GM10266 (cell line): ENCODE measurements around the gene PTPN21.

Experiments used
- DNase-seq: peaks from one replicate; pipeline ENCODE4 v3.0.0; 2012; ENCODE audit errors: extremely low spot score
- TF ChIP-seq, protein P1 (sequence below): IDR thresholded peaks from 2 replicates; pipeline ENCODE4 v1.5.1; 2012; ENCODE audit warnings: mild to moderate bottlenecking, low read depth; ENCODE audit not compliant: control insufficient read depth, insufficient read depth; ENCODE audit errors: missing control alignments

The PTPN21 gene

DNA sequence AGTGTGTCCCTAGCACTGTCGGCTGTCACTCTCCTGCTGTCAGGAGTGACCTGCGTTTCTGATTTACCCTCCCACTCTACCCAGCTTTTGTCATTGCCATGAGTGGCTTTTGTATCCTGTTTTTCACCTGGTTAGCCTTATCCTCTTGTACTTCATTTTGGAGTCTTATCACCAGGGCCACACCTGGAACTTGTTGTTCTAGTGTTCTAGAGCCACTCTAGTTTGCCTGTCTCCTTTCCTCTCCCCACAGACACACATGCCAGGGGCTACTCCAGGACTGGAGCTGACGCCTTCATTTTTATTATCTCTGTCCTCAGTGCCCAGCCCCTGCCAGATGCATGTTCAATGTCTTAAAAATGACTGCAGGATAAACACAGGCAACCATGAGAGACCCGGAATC, 42.2 kb upstream of the PTPN21 start:
- TF ChIP-seq, protein P1, sequence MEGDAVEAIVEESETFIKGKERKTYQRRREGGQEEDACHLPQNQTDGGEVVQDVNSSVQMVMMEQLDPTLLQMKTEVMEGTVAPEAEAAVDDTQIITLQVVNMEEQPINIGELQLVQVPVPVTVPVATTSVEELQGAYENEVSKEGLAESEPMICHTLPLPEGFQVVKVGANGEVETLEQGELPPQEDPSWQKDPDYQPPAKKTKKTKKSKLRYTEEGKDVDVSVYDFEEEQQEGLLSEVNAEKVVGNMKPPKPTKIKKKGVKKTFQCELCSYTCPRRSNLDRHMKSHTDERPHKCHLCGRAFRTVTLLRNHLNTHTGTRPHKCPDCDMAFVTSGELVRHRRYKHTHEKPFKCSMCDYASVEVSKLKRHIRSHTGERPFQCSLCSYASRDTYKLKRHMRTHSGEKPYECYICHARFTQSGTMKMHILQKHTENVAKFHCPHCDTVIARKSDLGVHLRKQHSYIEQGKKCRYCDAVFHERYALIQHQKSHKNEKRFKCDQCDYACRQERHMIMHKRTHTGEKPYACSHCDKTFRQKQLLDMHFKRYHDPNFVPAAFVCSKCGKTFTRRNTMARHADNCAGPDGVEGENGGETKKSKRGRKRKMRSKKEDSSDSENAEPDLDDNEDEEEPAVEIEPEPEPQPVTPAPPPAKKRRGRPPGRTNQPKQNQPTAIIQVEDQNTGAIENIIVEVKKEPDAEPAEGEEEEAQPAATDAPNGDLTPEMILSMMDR: no peak
- no peak for DNase-seq

DNA sequence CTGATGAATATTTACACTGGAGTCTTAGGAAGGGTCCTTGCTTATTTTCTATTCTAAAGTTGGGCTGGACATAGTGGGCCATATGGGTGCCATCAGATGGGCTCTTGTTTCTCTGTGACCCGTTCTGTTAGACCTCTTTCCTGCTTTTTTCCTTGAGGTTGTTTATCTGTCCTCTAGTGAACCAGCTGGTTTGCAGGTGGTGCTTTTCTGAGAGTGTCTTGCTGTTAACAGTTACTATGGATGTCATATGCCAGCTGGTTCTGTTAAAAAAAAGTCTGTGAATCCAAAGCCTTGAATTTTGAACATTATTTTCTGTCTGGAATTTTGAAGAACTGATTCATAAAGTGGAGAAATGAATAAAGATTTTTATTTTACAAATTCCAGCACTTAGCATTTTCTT, 37.2 kb upstream of the PTPN21 start:
- TF ChIP-seq, protein P1: no peak
- no peak for DNase-seq

DNA sequence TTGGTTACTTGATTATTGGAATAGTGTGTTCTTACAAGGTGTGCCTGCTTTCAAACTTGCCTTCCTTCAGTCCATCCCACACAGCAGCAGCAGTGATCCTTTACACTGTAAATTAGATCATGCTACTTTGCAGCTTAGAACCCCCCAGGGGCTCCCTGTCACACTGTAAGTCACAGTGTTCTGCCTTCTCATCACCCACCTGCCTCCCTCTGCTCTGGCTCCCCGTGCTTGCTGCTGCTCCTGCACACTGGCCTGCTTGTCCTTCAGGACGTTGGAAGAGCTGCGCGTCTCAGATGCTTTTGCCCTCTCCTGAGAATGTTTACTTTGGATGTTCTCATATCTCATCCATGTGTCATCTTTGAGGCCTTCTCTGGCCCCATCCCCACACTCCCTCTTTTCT, 35.4 kb upstream of the PTPN21 start:
- TF ChIP-seq, protein P1: no peak
- DNase-seq: no peak

DNA sequence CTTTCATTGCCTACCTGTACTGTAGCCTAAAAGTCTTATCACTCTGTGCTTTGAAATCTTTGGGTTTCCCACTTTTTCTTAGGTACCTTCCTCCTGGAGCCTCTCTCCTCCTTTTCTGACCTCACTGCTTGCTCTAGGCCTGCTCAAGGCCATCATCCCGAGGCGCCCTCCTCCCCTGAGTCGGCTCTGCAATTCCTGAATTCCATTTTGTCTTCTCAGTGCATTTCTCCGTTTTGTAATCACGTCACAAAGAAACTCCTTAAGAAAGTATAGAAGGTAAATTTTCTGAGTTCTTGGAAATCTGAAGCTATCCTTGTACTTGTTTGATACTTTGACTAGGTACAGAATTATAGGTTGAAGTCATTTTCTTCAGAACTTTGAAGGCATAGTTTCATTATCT, 33.3 kb upstream of the PTPN21 start:
- TF ChIP-seq, protein P1: no peak
- DNase-seq: no peak

DNA sequence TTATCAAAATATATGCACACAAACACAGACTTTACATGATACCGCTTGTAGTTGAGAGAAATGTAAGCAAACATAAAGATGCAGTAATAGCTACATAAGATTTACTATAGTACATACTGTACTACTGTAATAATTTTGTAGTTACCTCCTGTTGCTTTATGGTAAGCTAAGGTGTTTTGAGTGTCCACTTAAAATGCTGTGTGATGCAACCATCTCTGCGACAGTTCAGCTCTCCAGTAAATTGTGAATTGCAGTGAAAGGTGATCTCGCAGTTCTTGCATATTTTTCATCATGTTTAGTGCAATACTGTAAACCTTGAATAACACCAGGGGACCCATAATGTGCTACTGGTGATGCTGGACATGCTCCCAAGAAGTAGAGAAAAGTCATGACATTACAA, 29.6 kb upstream of the PTPN21 start:
- no peak for DNase-seq
- TF ChIP-seq, protein P1: no peak

DNA sequence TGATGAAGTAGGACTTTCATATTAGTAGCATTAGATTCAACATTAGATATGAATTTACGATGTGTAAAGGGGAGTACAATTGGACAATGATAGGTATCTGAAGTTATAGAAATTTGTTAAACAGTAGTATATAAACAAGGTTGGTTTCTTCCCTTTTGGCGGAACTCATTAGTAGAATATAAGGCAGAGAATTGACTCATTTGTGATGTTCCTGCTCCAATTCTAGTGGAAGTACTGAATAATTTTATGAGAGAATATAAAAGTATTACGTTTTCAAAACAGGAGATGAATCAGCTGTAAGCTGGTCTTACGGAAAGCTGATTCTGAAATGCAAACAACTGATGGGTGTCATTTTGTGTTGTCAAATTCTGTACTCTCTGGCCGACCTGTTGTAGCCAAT, 21.4 kb upstream of the PTPN21 start:
- DNase-seq: no peak
- TF ChIP-seq, protein P1: no peak

DNA sequence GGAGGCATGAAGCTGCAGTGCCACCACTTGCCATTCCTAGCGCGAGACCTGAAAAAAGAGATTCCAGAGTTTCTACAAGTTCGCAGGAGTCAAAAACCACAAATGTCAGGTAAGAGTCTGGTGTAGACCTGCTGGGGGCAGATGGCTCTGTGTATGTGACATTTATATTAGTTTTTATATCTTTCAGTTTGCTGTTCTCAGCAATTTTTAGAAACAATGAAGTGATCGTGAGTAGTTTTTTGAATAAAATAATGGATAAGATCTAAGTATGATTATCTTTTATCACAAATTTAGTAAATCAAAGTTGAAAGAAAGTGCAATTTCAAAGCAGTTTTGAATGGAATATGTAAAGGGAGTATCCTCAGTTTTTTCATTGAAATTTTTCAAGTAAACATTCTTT, 17.3 kb upstream of the PTPN21 start:
- DNase-seq: no peak
- TF ChIP-seq, protein P1: no peak
